GDM1 (cell line): ENCODE measurements around the gene ENDOG.

Source experiments
- DNase-seq: peaks from one replicate; lab custom pipeline; 2025; lab: John Stamatoyannopoulos, UW

ENDOG gene

DNA sequence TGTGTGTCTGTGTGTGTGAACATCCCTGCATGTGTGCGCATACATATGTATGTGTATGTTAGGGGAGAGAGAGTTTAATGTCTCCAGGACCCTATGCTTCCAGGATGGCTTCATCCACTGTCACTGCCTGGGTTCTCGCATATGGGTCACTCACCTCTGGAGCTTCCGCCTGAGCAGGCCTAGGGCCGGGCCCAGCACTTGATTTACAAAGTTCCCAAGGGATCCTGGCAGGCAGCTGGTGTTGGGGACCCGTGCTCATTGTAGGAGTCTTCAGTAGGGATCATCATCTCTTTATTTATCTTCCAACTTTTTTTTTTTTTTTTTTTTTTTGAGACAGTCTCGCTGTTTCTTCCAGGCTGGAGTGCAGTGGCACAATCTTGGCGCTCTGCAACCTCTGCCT is 18.2 kb upstream of the ENDOG start:
- DNase-seq, result no peak

- no peak for DNase-seq
Observed at GRCh38 chr9:128802482-128802881, 15.8 kb upstream of the ENDOG start.

GRCh38 chr9:128805661-128806060 is 12.6 kb upstream of the ENDOG start:
- DNase-seq, result no peak

- no peak for DNase-seq
Observed at GRCh38 chr9:128807827-128808226, 10.5 kb upstream of the ENDOG start.

GRCh38 chr9:128808543-128808942 is 9.8 kb upstream of the ENDOG start:
- DNase-seq, result no peak

- DNase-seq, result no peak
Observed at GRCh38 chr9:128809036-128809599, 9.2 kb upstream of the ENDOG start.

DNA sequence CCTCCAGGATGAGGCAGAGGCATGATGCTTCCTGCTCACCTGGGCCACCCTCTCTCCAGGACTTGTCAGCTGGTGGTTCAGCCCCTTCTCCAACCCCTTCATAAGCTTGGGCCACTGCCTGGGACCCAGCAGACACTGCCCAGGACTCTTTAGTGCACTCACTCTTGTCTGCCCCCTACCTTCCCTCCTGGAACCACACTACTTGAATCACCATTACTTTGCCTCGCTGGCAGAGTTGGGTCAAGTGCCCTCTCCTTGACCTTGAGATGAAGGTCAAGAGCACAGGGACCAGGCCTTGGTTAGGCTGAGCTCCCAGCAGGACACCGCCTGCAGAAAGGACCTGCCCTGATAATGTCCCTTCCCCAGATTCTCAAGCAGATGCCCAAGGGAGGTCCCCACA is 8.5 kb upstream of the ENDOG start:
- no peak for DNase-seq

GRCh38 chr9:128810873-128811272 is 7.4 kb upstream of the ENDOG start:
- DNase-seq, result no peak

- peak; percentile 8 for DNase-seq
Observed at GRCh38 chr9:128818839-128819715, 777 bp downstream of the ENDOG start.

- no peak for DNase-seq
Observed at GRCh38 chr9:128819716-128820664, 1.7 kb downstream of the ENDOG start.

GRCh38 chr9:128820665-128821583 is 2.6 kb downstream of the ENDOG start:
- no peak for DNase-seq

- DNase-seq, result no peak
Observed at GRCh38 chr9:128821584-128822406, 3.5 kb downstream of the ENDOG start.

DNA sequence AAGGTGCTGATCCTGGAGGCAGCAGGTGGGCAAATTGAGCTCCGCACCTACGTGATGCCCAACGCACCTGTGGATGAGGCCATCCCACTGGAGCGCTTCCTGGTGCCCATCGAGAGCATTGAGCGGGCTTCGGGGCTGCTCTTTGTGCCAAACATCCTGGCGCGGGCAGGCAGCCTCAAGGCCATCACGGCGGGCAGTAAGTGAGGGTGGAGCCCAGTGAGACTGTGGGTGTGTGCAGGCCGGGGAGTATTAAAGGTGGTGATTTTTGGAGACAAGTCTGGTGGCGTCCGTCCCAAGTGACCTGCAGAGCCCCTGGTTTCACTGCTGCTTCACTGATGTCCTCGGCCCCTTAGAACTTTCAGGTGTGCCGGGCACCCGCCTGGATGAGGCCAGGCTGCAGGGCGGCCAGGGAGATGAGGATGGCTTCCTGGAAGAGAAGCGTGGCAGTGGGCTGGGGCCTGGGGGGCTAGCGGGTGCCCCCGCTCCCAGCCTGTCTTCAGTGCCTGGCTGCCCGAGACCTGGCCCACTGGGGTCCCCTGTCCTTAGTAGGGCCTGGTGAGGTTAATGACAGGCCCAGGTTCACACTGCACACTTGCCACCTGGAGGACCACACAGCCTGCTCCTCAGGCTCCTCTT is 4.2 kb downstream of the ENDOG start:
- no peak for DNase-seq

DNA sequence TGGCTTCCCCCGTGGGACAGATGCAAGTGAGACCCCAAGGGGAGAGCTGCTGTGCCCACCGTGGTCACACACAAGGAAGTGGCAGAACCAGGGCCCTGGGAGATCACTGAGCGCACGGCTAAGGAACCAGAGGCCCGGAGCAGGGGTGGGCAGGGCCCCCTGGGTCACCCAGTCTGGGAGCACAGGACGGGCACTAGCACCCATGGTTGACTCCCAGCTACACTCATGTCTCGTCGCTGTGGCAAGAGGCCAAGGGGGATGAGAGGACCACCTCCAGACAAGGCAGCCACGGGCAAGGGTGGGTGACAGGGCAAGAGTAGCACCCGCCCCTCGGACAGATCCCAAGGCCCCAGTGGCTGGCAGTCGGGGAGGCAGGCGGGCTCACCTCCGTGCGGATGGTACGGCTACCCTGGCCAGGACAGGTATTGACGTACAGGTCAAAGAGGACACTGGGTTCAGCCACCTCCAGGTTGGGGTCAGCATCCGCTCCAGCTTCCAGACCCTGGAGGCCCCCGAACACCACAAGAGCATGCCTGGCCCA is 5.1 kb downstream of the ENDOG start:
- no peak for DNase-seq

DNA sequence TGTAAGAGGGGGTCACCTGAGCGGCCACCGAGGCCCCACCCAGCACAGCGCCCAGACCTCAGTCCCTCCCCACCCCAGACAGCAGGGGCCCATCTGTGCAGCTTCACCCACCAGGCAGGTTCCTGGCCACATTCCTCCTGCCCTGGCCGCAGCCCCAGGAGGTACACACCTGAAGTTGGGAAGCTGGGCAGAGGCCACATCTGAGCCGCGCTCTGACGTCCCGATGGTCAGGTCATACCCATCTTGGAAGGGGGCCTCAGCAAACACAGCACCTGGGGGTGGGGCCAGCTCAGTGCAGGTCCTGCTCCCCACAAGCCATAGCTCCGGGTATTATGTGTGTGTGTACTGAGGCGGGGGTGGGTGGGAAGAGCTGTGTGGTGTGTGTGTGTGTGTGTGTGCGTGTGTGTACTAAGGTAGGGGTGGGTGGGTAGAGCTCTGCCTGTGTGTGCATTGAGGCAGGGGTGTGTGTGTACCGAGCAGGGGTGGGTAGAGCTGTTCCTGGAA is 5.7 kb downstream of the ENDOG start:
- DNase-seq, result no peak

- no peak for DNase-seq
Observed at GRCh38 chr9:128824911-128825310, 6.6 kb downstream of the ENDOG start.

DNA sequence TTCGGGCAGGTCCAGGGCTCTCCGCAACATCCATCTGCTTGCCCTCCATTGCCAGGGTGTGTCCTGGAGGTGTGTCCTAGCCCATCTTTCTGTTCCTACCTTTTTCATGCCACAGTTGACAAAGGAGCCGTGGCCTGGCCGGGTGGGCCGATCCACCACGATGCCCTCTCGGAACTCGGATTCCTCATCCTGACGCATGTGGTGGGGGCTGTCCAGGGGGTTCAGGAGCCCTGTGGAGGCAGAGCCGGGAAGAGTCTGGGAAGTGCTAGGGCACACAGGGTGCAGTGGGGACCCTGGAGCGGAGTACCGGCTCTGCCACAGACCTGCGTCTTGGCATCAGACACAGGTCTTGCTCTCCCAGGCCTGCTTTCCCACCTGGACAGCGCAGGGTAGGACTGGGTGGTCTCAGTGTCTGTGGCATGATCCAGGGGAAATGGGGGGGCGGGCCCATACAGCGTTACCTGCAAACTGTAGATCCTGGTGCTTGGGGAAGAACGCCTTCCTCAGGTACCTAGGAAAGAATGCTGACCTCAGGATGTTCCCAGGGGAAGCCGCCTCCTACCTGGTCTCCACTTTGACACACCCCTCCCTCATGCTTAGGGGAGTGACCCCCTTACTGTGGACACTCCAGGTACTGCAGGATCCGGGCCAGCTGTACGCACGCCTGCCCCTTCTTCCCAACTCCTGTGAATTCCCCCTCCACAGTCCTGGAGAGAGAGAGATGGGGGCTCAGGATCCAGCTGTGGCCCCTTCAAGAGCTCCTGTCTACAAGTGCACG is 7.8 kb downstream of the ENDOG start:
- no peak for DNase-seq

- DNase-seq, result no peak
Observed at GRCh38 chr9:128828267-128828666, 10.0 kb downstream of the ENDOG start.
